Measurements from ENCODE around the gene CFAP46.
"Not testable (repeated sequence)": the region's sequence is repeated elsewhere in the genome, so short reads cannot be mapped to it uniquely, and the experiment has no call there.

The CFAP46 gene

GRCh38 chr10:132785723-132786475, 156.5 kb downstream of the CFAP46 start, which contains the start of gene NKX6-2:
Gene NKX6-2, minus strand, starts transcription at chr10:132786147. Its CDS starts 199 bp downstream, at chr10:132785948.
- no peak for FAIRE-seq

DNA sequence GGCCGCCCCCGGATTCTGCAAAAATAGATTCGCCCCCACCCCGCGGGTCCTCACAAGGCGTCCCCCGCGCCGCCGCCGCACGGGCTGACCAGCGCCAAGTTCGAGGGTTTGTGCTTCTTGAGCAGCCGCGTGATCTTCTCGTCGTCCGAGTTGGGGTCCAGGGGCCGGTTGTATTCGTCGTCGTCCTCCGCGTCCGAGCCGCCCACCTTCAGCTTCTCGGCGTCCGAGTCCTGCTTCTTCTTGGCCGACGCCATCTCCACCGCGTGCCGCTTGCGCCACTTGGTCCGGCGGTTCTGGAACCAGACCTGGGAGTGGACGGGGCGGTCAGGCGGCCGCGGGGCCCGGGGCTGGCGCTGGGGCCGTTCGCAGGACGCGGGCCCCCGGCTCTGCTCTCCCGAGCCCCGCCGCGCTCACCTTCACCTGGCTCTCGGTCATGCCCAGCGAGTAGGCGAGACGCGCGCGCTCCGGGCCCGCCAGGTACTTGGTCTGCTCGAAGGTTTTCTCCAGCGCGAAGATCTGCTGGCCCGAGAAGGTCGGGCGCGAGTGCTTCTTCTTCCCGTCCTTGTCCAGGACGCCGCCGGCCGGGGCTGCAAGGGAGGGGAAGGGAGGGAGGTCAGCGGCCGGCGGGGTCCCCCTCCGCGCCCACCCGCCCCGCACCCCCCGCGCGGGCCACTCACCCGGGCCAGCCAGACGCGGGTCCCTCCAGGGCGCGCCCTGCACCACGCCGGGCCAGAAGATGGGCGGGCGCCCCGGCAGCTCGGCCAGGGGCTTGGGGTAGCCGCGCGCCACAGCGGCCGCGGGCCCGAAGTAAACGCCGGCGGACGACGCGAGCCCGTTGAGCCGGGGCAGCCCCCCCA, 157.3 kb downstream of the CFAP46 start:
- FAIRE-seq, result no peak

DNA sequence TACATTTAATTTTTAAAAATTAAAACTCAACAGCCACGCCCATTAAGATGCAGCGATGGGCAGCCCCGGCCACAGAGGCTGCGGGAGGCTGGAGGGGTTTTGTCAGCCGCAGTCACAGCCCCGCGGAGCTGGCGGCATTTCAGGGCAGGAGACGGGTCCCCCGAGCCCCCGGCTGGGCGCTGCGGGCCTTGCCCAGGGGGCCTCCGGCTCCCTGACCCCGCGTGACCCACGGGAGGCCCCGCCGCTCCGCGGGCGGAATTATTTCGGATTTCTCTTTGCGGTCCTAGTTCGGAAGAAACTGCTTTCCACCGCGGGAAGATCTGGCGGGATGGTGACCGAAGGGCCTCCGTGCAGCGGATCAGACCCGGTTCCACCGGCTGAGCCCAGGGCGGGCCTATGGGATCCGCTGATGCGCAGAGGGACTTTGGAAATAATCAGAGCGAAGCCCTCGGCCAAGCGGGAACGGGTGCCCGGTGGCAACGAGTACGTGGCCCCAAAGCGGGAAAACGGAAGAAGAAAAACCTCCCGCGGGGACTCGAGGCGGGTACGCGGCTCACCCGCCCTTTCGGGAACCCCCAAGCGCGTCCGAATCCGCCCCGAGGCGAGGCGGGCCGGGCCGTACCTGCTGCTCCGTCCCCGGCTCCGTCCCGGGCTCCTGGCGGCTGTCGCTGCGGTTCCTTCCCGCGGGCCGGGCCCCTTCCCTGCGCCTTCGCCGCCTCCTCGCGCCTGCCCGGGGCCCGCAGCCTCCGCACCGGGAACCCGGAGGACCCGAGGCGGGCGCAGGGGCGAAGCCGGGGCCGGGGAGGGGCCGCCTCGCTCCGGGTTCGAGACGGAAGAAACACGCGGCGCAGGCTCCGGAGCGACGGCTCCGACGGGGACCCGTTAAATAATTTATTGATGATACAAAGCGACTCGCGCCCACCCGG, 158.2 kb downstream of the CFAP46 start:
- FAIRE-seq, result no peak

- no peak for FAIRE-seq
Observed at GRCh38 chr10:132783165-132783939, 159.0 kb downstream of the CFAP46 start.

GRCh38 chr10:132781556-132781955, 160.8 kb downstream of the CFAP46 start:
- no peak for FAIRE-seq

GRCh38 chr10:132780356-132780755, 162.0 kb downstream of the CFAP46 start:
- no peak for FAIRE-seq

- no peak for FAIRE-seq
Observed at GRCh38 chr10:132779549-132780294, 162.6 kb downstream of the CFAP46 start.

DNA sequence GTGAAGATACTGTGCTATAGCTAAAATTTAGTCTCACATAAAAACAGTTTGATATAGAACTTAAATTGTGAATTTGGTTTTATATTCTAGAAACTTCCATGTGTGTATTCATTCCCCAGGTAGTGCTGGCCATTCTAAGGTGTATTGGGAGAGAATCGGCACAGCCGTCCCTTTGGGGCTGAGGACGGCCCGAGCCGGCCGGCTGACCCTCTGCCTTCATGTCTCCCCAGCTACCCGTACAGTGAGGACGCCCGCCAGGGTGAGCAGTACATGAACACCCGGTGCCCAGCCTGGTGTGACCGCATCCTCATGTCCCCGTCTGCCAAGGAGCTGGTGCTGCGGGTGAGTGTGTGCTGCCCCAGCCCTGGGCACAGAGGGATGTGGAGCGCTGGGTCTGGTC, 164.9 kb downstream of the CFAP46 start:
- no peak for FAIRE-seq

GRCh38 chr10:132776821-132777220, 165.5 kb downstream of the CFAP46 start:
- FAIRE-seq, result no peak

DNA sequence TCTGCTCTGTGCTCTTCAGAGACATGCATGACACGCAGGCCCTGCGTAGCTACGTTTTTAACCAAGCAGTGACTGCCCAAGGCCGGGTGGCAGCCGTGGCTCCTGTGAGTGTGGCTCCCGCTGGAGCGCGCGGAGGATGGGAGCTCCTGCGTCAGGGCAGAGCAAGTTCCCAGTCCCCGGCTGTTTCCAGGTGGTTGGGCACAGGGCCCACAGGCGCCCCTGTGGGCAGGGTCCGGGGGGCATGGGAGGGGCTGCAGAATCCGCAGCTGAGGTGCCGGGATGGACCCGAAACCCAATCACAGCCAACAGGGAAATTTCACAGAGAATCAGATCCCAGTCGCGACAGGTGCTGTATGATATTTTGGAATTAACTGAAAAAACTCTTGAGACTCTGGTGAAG, 166.2 kb downstream of the CFAP46 start:
- FAIRE-seq, result no peak

DNA sequence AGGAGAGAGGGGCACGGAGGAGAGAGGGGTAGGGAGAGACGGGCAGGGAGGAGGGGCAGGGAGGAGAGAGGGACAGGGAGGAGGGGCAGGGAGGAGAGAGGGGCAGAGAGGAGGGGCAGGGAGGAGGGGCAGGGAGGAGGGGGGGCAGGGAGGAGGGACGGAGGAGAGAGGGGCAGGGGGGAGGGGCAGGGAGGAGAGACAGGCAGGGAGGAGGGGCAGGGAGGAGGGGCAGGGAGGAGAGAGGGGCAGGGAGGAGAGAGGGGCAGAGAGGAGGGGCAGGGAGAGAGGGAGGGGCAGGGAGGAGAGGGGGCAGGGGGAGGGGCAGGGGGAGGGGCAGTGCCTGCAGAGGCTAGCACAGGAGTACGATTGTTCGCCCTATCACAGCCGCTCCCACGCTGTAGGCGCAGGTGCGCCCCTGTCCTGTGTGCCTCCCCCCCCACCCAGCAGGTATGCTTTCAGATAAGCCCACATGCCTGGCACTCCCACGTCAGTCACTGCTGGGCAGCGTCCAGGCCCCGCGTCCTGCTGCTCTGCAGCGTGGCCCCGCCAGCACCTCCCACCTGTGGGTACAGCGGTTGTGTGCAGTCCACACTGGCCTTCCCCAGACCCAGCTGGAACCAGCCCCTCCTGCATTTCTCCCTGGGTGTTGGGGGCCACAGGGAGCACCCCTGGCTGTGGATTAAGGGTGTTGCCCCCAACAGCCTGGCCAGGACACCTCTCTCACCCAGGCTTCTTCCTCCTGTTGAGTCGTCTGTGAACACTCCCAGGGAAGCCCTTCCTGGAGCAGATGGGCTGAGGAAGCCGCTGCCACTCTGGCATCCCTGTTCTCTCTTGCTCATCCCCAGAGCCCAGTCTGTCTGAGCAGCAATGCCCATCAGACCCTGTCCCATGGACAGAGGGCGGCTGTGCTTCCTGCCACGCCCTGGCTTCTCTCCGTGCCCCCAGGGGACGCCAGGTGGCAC, 167.2 kb downstream of the CFAP46 start:
- FAIRE-seq, result no peak

- no peak for FAIRE-seq
Observed at GRCh38 chr10:132774181-132774901, 168.0 kb downstream of the CFAP46 start.

DNA sequence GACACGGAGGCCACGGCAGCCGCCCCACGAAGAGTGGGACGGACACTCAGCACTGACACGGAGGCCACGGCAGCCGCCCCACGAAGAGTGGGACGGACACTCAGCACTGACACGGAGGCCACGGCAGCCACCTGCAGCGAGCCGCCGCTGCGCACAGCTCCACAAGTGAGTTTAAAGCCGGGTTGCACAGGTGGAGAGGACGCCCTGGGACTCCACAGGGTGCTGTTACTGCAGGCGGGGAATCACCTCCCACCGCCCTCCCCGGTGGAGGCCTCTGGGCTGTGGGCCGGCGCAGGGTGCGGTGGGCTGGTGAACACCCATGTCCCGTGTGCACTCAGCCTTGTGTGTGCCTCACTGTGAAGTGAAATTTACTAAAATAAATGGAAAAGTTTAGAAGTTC, 169.6 kb downstream of the CFAP46 start:
- FAIRE-seq, result not testable (repeated sequence)

DNA sequence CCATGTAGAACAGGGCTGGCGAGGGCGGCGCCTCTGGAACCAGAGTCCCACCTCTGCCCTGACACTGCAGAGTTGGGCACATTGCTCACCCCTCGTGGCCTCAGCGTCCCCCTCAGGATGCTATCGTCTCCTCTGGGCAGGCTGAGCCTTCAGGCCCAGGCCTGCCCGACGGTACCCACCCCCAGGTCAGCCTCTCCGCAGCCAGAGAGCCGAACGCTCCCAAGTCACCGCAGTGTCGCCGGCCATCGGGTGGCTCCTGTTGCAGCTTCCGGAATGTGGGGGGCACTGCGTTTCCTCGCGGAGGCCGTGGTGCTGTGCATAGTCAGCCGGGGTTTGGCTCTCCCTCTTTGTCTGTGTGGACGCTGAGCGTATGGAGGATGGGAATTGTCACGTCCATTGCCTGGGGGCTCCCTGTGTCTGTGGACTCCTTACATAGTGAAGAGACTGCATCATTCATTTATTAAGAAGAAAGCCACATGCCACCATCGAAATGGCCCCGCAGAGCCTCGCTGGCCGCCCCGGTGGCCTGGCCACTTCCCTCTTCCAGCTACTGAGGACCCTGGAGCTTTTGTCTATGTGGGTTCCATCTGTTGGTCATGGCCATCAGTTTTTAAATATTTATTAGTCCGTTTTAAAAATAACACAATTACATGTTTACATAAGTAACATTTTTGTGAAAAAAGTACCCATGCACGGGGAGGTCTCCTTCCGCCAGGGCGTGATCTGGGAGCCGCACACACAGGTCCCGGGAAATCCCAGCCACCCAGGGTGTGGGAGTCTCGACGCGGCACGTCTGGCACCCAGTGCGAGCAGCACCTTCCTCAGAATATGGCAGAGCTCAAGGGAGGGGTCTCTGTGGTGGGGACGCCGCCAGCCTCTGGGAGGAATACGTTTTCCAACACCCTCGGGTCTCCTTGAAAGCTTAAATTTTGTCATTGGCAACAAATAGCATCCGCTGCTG, 172.0 kb downstream of the CFAP46 start:
- FAIRE-seq, result no peak

GRCh38 chr10:132768346-132769248, 173.8 kb downstream of the CFAP46 start:
- FAIRE-seq, result no peak

GRCh38 chr10:132766291-132766690, 176.1 kb downstream of the CFAP46 start:
- no peak for FAIRE-seq

GRCh38 chr10:132765435-132765834, 176.9 kb downstream of the CFAP46 start:
- no peak for FAIRE-seq

Measured in G401.6 (cell line).